Measurements from ENCODE around the gene ADH4. TPM values are rescaled to one million over a fixed set of nuclear protein-coding genes. Genes with fewer than 3 reads are reported as not detected.
A peak's percentile ranks its signal among the peaks of the same experiment; 100 is the strongest.

Gene ADH4
- total RNA-seq, 1 experiment from 2014 or later, result 0.25 TPM

DNA sequence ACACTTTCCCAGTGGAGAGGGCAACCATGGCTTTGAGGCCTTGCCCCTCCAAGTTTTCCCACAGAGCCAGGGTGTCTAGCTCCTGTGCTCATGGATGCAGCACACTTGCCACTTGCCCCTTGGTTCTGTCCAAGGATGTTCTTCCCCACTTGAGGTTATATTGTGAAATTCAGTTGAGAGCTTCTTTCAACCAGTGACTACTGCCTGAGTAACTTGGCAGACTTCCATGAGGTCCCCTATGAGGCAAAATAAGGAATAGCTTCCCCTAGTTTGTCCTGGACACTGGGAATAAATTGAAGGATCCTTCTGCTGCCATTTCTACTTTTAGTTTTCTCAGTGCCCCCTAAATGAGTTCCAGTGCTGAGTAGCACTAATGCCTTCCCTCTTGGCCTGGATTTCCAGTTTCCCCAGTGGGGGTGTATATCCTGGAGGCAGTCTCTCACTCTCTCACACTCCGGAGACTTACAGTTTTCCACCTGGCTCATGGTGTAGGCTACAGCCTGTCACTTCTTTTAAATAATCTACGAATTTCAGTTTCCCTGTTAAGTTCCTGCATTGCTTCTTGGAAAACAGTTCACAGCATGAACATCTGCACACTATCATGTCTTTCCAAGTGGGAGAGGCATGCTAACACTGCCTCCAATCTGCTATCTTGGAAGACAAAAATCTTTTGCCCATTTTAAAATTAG lies 36.4 kb upstream of the ADH4 start:
- intact Hi-C loops (cut with micrococcal nuclease), result no loop called here
- Histone ChIP-seq H3K9me3 (ENCODE audit: control insufficient read depth in 1 of 2, insufficient read depth in 1 of 2, low read depth in 1 of 2, low read length in 2 of 2) (no peaks in the 10 kb centered on the region), H3K79me2 (ENCODE audit: insufficient read depth, low read length) (no peaks in the 10 kb centered on the region), H3K4me2 (ENCODE audit: low read length) (no peak overlapping the region), H3K4me3 (replicated peaks in 1 of 2; ENCODE audit: low read depth in 1 of 2, low read length in 2 of 2) (no peak overlapping the region), H3K27ac (ENCODE audit: low read depth, low read length) (no peak overlapping the region), H3K9me2 (ENCODE audit: insufficient read depth) (no peaks in the 10 kb centered on the region), H3K27me3 (ENCODE audit: insufficient read depth, low read length) (no peaks in the 10 kb centered on the region), H4K20me1 (ENCODE audit: insufficient read depth) (no peaks in the 10 kb centered on the region), H3K4me1 (ENCODE audit: control insufficient read depth in 1 of 2, insufficient read depth in 2 of 2, low read length in 2 of 2) (no peaks in the 10 kb centered on the region), H2AFZ (ENCODE audit: low read depth, low read length, poor library complexity, severe bottlenecking) (no peak overlapping the region), H3K36me3 (ENCODE audit: control insufficient read depth in 1 of 2, insufficient read depth in 2 of 2, low read length in 2 of 2) (no peaks in the 10 kb centered on the region), H3K9ac (ENCODE audit: low read length) (no peak overlapping the region)
- POLR2A ChIA-PET, result no interaction called here
- TF ChIP-seq POLR2AphosphoS5 (IDR thresholded peaks at IDR 0.05; ENCODE audit: low read depth, low read length) (no peak), FOSL1 (IDR thresholded peaks at IDR 0.05; ENCODE audit: low read depth) (0 out of 2 replicates have a peak, but pooled peaks have one; percentile 17)
- ATAC-seq, result no peak
- no TSS peak for BruUV-seq (replicated peaks)
- CTCF ChIA-PET, result no interaction called here
- DNase-seq (ENCODE audit: low read depth, low spot score), result no peak
- RAD21 ChIA-PET (ENCODE audit: low non-redundant PET in 1 of 2, low total read pairs in 2 of 2, uncharacterized antibody in 2 of 2, unreplicated experiment in 2 of 2), result no interaction called here

- Histone ChIP-seq H3K9me3 (ENCODE audit: control insufficient read depth in 1 of 2, insufficient read depth in 1 of 2, low read depth in 1 of 2, low read length in 2 of 2) (no peaks in the 10 kb centered on the region), H3K36me3 (ENCODE audit: control insufficient read depth in 1 of 2, insufficient read depth in 2 of 2, low read length in 2 of 2) (no peaks in the 10 kb centered on the region), H3K9ac (ENCODE audit: low read length) (no peak overlapping the region), H3K79me2 (ENCODE audit: insufficient read depth, low read length) (no peaks in the 10 kb centered on the region), H3K9me2 (ENCODE audit: insufficient read depth) (no peaks in the 10 kb centered on the region), H3K27me3 (ENCODE audit: insufficient read depth, low read length) (no peaks in the 10 kb centered on the region), H3K4me1 (ENCODE audit: control insufficient read depth in 1 of 2, insufficient read depth in 2 of 2, low read length in 2 of 2) (no peaks in the 10 kb centered on the region), H4K20me1 (ENCODE audit: insufficient read depth) (no peaks in the 10 kb centered on the region), H3K27ac (ENCODE audit: low read depth, low read length) (no peak overlapping the region), H3K4me2 (ENCODE audit: low read length) (no peak overlapping the region), H2AFZ (ENCODE audit: low read depth, low read length, poor library complexity, severe bottlenecking) (no peak overlapping the region), H3K4me3 (replicated peaks in 1 of 2; ENCODE audit: low read depth in 1 of 2, low read length in 2 of 2) (no peak overlapping the region)
- POLR2A ChIA-PET, result no interaction called here
- intact Hi-C loops (cut with micrococcal nuclease), result no loop called here
- no TSS peak for BruUV-seq (replicated peaks)
- no peak for DNase-seq (ENCODE audit: low read depth, low spot score)
- RAD21 ChIA-PET (ENCODE audit: low non-redundant PET in 1 of 2, low total read pairs in 2 of 2, uncharacterized antibody in 2 of 2, unreplicated experiment in 2 of 2), result no interaction called here
- CTCF ChIA-PET, result no interaction called here
- no peak for ATAC-seq
- TF ChIP-seq CEBPB (IDR thresholded peaks at IDR 0.05; ENCODE audit: low read depth) (no peak), JUND (IDR thresholded peaks at IDR 0.05) (no peak), CBX3 (IDR thresholded peaks at IDR 0.05; ENCODE audit: low read depth) (no peak), SIN3A (IDR thresholded peaks at IDR 0.05; ENCODE audit: low read depth) (no peak), ELF1 (IDR thresholded peaks at IDR 0.05; ENCODE audit: borderline replicate concordance, low read depth) (no peak), ZFX (IDR thresholded peaks at IDR 0.05) (no peak), POLR2AphosphoS5 (IDR thresholded peaks at IDR 0.05; ENCODE audit: low read depth, low read length) (no peak), REST (IDR thresholded peaks at IDR 0.05; ENCODE audit: low read depth) (no peak), SP1 (IDR thresholded peaks at IDR 0.05; ENCODE audit: low read depth) (no peak)
- TF ChIP-seq, protein P1, sequence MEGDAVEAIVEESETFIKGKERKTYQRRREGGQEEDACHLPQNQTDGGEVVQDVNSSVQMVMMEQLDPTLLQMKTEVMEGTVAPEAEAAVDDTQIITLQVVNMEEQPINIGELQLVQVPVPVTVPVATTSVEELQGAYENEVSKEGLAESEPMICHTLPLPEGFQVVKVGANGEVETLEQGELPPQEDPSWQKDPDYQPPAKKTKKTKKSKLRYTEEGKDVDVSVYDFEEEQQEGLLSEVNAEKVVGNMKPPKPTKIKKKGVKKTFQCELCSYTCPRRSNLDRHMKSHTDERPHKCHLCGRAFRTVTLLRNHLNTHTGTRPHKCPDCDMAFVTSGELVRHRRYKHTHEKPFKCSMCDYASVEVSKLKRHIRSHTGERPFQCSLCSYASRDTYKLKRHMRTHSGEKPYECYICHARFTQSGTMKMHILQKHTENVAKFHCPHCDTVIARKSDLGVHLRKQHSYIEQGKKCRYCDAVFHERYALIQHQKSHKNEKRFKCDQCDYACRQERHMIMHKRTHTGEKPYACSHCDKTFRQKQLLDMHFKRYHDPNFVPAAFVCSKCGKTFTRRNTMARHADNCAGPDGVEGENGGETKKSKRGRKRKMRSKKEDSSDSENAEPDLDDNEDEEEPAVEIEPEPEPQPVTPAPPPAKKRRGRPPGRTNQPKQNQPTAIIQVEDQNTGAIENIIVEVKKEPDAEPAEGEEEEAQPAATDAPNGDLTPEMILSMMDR (IDR thresholded peaks at IDR 0.05 in 2 of 3, conservative IDR thresholded peaks at IDR 0.05 in 1 of 3; ENCODE audit: borderline replicate concordance in 1 of 3, insufficient read depth in 1 of 3, low read depth in 2 of 3, low read length in 2 of 3), result no peak
- TF ChIP-seq, protein P2, sequence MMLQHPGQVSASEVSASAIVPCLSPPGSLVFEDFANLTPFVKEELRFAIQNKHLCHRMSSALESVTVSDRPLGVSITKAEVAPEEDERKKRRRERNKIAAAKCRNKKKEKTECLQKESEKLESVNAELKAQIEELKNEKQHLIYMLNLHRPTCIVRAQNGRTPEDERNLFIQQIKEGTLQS (IDR thresholded peaks at IDR 0.05), result no peak
- TF ChIP-seq, protein P3, sequence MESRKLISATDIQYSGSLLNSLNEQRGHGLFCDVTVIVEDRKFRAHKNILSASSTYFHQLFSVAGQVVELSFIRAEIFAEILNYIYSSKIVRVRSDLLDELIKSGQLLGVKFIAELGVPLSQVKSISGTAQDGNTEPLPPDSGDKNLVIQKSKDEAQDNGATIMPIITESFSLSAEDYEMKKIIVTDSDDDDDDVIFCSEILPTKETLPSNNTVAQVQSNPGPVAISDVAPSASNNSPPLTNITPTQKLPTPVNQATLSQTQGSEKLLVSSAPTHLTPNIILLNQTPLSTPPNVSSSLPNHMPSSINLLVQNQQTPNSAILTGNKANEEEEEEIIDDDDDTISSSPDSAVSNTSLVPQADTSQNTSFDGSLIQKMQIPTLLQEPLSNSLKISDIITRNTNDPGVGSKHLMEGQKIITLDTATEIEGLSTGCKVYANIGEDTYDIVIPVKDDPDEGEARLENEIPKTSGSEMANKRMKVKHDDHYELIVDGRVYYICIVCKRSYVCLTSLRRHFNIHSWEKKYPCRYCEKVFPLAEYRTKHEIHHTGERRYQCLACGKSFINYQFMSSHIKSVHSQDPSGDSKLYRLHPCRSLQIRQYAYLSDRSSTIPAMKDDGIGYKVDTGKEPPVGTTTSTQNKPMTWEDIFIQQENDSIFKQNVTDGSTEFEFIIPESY (IDR thresholded peaks at IDR 0.05; ENCODE audit: extremely low read depth, insufficient replicate concordance, low read length), result no peak
Measured at GRCh38 chr4:99179626-99180025, 35.5 kb upstream of the ADH4 start.
